Glutamatergic neuron (in vitro differentiated cells): ENCODE results near the gene FUT4. TPM values are rescaled to one million over a fixed set of nuclear protein-coding genes. Genes with fewer than 3 reads are reported as not detected.

Experiments
- DNase-seq: peaks from one replicate; pipeline ENCODE4 v3.0.0; 2022
- H3K27ac Mint-ChIP-seq: one replicate; pipeline ENCODE4 v1.8.0; 2020; ENCODE audit warnings: mild to moderate bottlenecking, mixed read lengths, inconsistent platforms; ENCODE audit not compliant: unreplicated experiment
- H3K27me3 Mint-ChIP-seq: one replicate; pipeline ENCODE4 v1.8.0; 2020; ENCODE audit warnings: mild to moderate bottlenecking, moderate library complexity, mixed read lengths, inconsistent platforms; ENCODE audit not compliant: unreplicated experiment
- H3K36me3 Mint-ChIP-seq: one replicate; pipeline ENCODE4 v1.8.0; 2020; ENCODE audit warnings: mild to moderate bottlenecking, mixed read lengths, inconsistent platforms; ENCODE audit not compliant: unreplicated experiment
- H3K4me1 Mint-ChIP-seq: one replicate; pipeline ENCODE4 v1.8.0; 2020; ENCODE audit warnings: mild to moderate bottlenecking, low read depth, mixed read lengths, inconsistent platforms; ENCODE audit not compliant: unreplicated experiment
- H3K4me3 Mint-ChIP-seq: one replicate; pipeline ENCODE4 v1.8.0; 2020; ENCODE audit warnings: mild to moderate bottlenecking, mixed read lengths, inconsistent platforms; ENCODE audit not compliant: unreplicated experiment
- H3K9me3 Mint-ChIP-seq: one replicate; pipeline ENCODE4 v1.8.0; 2020; ENCODE audit warnings: mild to moderate bottlenecking, moderate library complexity, mixed read lengths, inconsistent platforms; ENCODE audit not compliant: unreplicated experiment
- total RNA-seq: library from RNA; stranded (reverse); fragmentation: NEBNext Ultra II Directional; extraction: Animal tissue kit (Norgen Biotek cat#: 25700); gene quantifications from one replicate; pipeline ENCODE4 v1.2.1, GENCODE V29; 2021; ENCODE audit not compliant: unreplicated experiment
- TF ChIP-seq, protein P1 (sequence below): fragments of 200-600 bp; sonication (generic); IDR thresholded peaks from one replicate; pipeline ENCODE4 v1.5.0; 2021; ENCODE audit not compliant: partially characterized antibody, unreplicated experiment

The FUT4 gene
- total RNA-seq, 1 donor from 2014 or later, result 2.2 TPM

DNA sequence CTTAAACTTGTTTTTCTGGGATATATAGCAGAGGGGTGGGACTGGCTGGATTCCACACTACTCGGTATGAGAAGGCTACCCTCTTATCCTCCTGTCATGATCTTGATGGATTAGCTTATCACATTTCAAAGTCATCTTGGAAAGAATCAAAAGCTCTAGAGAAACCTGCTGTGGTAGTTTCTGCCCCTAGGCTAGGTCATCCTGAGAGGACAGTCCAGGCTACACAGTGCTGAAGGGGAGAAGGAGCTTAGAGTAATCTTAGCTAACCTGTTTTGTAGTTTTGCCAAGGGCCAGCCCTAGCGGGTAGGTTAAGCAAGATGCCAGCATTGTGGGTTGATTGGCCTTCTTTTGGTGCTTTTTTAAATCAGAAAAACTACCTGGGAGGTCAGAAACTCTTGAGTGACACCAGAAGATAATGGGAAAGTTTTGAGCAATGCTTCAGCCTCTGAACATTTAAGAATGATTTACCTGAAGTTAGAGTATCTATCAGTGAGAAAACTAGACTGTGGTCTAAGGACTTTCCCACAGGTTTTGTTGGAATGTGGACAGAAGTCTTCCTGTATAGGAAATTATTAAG, 44.7 kb downstream of the FUT4 start:
- Mint-ChIP-seq H3K4me3 (no peak overlapping the region), H3K27ac (no peak overlapping the region), H3K36me3 (no peaks in the 10 kb centered on the region), H3K27me3 (no peaks in the 10 kb centered on the region), H3K4me1 (no peaks in the 10 kb centered on the region), H3K9me3 (no peaks in the 10 kb centered on the region)
- no peak for DNase-seq
- TF ChIP-seq, protein P1, sequence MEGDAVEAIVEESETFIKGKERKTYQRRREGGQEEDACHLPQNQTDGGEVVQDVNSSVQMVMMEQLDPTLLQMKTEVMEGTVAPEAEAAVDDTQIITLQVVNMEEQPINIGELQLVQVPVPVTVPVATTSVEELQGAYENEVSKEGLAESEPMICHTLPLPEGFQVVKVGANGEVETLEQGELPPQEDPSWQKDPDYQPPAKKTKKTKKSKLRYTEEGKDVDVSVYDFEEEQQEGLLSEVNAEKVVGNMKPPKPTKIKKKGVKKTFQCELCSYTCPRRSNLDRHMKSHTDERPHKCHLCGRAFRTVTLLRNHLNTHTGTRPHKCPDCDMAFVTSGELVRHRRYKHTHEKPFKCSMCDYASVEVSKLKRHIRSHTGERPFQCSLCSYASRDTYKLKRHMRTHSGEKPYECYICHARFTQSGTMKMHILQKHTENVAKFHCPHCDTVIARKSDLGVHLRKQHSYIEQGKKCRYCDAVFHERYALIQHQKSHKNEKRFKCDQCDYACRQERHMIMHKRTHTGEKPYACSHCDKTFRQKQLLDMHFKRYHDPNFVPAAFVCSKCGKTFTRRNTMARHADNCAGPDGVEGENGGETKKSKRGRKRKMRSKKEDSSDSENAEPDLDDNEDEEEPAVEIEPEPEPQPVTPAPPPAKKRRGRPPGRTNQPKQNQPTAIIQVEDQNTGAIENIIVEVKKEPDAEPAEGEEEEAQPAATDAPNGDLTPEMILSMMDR, result no peak

DNA sequence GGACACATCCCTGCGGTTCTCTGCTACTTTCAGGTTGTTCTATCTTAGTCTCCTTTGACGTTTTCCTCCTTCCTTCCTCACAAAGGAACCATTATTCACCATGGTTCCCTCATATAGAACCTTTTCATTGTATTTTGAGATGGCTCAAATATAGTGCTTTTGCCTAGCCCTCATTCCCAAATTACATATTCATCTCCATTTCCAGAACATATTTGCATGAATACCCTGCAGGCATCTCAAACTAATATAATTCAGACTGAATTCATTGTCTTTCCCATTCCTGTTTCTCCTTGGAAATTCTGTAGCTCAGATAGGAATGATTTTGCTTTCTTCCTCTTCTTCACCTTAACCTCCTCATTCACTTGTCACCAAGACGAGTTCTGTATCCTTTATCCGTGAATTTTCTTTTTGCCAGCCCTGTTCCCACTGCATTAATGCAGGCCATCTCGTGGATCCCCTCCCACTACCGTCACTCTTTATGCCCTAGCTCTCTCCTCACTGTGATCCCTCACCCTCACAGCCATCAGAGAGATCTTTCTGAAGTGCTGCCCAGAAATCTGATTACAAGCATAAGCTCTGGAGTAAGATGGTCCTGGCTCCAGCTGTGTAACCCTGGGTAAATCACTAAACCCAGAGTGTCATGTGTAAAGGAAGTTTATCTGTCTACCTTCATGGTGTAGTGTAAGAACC, 46.8 kb downstream of the FUT4 start:
- Mint-ChIP-seq H3K36me3 (no peaks in the 10 kb centered on the region), H3K4me1 (no peaks in the 10 kb centered on the region)
- TF ChIP-seq, protein P1, result no peak

DNA sequence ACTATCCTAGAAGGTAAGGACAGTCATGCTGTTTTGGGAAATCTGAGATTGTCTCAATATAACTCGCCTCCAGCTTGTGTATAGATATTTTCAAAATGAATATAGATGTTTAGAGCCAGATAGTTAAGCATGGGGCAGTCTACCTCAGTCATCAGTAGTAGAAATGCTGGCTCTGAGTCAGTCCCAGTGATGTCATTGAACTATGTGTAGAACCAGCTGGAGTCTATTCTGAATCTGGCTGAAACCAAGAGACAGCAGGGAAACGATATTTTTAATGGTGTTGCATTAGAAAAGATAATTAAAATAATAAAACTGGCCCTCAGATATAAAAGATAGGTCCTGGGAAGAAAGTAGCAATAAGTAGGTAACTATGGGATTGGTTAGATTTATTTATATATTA, 49.3 kb downstream of the FUT4 start:
- Mint-ChIP-seq H3K4me1 (no peaks in the 10 kb centered on the region), H3K27ac (no peak overlapping the region), H3K27me3 (peaks cover 2% of the 10 kb centered on the region), H3K9me3 (no peaks in the 10 kb centered on the region), H3K4me3 (no peak overlapping the region), H3K36me3 (no peaks in the 10 kb centered on the region)
- TF ChIP-seq, protein P1, result no peak
- no peak for DNase-seq

More for the DNA sequence above, 46.8 kb downstream of the FUT4 start:
- DNase-seq, result no peak
- H3K9me3 Mint-ChIP-seq, result no peaks in the 10 kb centered on the region
- H3K27me3 Mint-ChIP-seq, result peaks cover 2% of the 10 kb centered on the region
- no peak overlapping the region for H3K4me3 Mint-ChIP-seq
- no peak overlapping the region for H3K27ac Mint-ChIP-seq

DNA sequence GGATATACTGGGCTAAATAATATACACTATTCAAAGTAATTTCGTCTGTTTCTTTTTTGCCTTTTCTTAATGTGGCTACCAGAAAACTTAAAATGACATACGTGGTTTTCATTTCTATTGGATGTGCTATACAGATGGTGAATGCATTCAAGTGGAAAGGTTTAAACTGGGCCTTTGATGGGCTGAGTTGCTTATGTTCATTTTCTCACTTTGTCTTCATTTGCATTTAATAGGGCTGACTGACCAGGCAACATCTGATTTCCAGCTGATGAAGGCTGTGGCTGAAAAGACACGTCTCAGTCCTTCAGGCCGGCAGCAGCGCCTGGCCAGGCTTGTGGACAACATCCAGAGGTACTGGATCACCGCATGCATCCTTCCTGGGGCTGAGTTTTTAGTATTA, 51.4 kb downstream of the FUT4 start:
- no peaks in the 10 kb centered on the region for H3K4me1 Mint-ChIP-seq
- TF ChIP-seq, protein P1, result no peak
- no peak overlapping the region for H3K4me3 Mint-ChIP-seq
- H3K9me3 Mint-ChIP-seq, result no peaks in the 10 kb centered on the region
- no peak overlapping the region for H3K27ac Mint-ChIP-seq
- H3K27me3 Mint-ChIP-seq, result peaks cover 2% of the 10 kb centered on the region
- no peaks in the 10 kb centered on the region for H3K36me3 Mint-ChIP-seq
- DNase-seq, result no peak

DNA sequence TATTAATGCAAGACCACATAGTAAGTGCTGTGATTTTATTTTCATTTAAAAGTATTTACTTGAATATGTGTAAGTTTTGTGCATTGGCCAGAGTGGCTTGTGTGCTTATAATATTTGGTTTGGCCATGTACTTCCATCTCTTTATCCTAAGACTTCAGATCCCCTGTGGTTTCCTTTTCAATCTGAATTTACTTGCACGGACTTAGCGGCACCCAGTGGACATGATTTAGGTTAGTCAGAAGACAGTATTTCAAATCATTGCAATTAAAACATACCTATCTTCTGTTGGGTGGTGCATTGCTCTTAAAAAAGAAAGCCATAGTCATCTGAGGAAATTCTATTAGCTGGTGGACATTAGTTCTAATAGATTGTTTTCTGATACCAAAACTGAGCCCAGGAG, 54.2 kb downstream of the FUT4 start:
- H3K4me1 Mint-ChIP-seq, result no peaks in the 10 kb centered on the region
- H3K36me3 Mint-ChIP-seq, result no peaks in the 10 kb centered on the region

More for the DNA sequence above, 54.2 kb downstream of the FUT4 start:
- Mint-ChIP-seq H3K27me3 (peaks cover 2% of the 10 kb centered on the region), H3K27ac (no peak overlapping the region), H3K4me3 (no peak overlapping the region), H3K9me3 (no peaks in the 10 kb centered on the region)
- TF ChIP-seq, protein P1, result no peak
- no peak for DNase-seq
